Left renal cortex interstitium (tissue), 4 donors: ENCODE results near the gene KCNIP4. TPM values are rescaled to one million over a fixed set of nuclear protein-coding genes. Genes with fewer than 3 reads are reported as not detected.

ENCODE experiments used
- DNase-seq, 4 donors: peaks; one replicate each; pipeline ENCODE4 v3.0.0-alpha.2; 2013; ENCODE audit warnings: low read depth in 4 of 4, low spot score in 2 of 4, missing footprints in 1 of 4
- polyA plus RNA-seq, 4 donors: library from polyadenylated mRNA; unstranded; fragments of 120-200 nt; gene quantifications; one replicate each; pipeline ENCODE4 v1.2.1, GENCODE V29; 2013; ENCODE audit not compliant: insufficient read length in 4 of 4

The KCNIP4 gene
- polyA plus RNA-seq, 4 donors = 12.3 to 15.6 (median 13.9) TPM

DNA sequence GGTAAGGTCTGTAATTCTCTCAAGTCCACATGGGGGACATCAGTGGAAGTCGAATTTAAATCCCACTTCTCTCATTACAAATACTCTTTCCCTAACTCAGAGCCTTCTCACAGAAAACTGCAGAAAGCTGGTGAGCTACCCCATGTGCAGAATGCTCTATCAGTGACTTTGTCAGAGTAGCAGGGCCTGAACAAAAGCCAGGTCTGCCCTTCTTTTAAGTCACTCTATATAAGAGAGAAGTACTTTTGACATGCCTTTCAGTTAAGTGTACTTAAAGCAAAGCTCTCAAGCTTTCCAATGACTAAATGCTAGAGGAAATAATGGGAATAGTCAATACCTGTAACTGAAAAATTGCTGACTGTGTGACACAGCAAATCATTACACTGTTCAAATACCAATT, 323.1 kb downstream of the KCNIP4 start:
- no peak for DNase-seq

DNA sequence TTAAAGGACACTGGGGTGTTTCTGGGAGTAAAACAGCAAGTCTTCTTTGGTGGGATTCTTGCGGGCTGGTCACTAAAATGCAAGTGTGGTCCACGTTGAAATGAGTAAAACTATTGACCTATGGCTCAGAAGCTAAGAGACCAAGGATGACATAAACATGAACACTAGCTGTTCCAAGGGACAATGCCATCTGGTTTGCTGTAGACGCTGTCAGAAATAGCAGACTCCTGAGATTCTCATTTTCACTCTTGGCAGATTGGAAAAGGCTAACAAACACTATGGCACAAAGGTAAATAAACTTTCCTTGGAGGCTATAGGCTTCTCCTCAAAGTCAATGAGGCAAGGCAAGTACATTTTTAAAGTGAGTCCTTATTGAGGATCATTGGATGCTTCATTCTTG, 343.6 kb downstream of the KCNIP4 start:
- no peak for DNase-seq

GRCh38 chr4:21596521-21596920, 352.1 kb downstream of the KCNIP4 start:
- no peak for DNase-seq

DNA sequence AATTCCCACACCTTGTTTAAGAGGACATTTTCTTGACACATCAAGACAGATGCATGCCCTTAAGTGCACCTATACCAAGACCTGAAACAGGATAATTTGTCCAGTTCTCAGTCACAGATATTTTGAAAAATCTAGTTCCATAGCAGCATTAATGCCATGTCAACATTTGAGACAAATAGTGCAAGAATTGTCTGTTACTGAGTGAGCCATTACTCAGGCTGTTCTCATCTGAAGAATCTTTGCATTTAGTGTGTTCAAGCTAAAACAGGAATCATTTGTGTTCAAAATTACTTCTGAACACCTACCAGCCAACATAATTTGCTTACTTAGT, 354.9 kb downstream of the KCNIP4 start:
- no peak for DNase-seq

DNA sequence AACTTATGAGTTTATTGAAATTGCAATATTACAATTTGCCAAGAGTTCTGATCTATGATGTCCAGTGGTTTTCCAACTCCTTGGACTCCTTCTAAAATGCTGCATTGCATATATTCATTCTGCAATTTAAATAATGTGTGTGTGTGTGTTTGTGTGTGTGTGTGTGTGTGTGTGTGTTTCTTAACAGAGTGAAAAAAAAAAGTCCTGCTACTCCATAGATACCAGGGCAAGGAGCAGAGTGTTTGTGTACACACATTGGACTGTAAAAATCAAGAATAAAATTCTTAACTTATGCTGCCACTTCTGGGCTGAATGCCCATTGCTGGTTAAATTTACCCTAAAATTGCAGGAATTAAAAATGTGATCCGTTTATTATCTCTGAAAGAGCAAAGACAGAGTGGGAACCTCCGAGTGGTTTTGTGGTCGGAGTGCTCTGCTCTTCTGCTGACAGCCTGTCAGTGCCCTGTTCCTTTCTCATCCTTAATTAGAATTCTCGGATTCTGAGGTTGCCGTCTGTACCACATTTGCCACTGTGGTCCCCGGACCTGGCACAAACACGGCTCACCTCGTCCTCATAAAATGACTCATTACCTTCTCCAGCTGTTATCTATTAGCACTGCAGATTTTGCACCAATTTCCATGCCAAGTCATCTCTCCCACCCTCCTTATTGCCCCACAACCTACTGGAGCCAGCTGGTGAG, 355.5 kb downstream of the KCNIP4 start:
- DNase-seq = no peak

GRCh38 chr4:21577056-21577455, 371.5 kb downstream of the KCNIP4 start:
- DNase-seq = no peak

GRCh38 chr4:21571100-21571499, 377.5 kb downstream of the KCNIP4 start:
- DNase-seq = no peak

- DNase-seq = no peak
These were observed 378.9 kb downstream of the KCNIP4 start for GRCh38 chr4:21569638-21570037.

GRCh38 chr4:21555083-21555482, 393.5 kb downstream of the KCNIP4 start:
- no peak for DNase-seq

DNA sequence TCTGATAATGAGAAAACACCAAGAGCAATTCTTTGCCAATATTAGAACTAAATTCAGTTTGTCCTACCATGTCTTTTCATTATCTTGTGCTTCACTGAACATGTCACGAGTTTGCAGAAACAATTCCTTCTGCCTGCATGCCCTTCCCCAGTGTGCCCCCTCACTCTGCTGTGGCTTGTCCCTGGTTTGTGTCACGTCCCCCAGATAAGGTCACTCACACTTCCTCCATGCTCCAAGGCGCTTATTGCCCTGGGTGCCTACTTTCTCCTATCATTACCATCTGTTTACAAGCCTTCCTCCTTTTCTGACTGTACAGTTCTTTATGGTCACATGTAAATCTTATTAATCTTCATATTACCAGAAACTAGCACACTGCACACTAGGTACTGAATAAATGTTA, 394.1 kb downstream of the KCNIP4 start:
- no peak for DNase-seq

- no peak for DNase-seq
These were observed 394.5 kb downstream of the KCNIP4 start for GRCh38 chr4:21554066-21554465.

GRCh38 chr4:21552455-21552854, 396.1 kb downstream of the KCNIP4 start:
- no peak for DNase-seq

DNA sequence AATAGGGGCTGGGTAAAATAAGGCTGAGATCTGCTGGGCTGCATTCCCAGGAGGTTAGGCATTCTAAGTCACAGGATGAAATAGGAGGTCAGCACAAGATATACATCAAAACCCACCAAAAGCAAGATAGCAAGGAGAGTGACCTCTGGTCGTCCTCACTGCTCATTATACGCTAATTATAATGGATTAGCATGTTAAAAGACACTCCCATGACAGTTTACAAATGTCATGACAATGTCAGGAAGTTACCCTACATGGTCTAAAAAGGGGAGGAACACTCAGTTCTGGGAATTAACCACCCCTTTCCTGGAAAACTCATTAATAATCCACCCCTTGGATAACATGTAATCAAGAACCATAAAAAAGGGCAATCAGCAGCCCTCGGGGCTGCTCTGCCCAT, 403.6 kb downstream of the KCNIP4 start:
- DNase-seq = no peak

DNA sequence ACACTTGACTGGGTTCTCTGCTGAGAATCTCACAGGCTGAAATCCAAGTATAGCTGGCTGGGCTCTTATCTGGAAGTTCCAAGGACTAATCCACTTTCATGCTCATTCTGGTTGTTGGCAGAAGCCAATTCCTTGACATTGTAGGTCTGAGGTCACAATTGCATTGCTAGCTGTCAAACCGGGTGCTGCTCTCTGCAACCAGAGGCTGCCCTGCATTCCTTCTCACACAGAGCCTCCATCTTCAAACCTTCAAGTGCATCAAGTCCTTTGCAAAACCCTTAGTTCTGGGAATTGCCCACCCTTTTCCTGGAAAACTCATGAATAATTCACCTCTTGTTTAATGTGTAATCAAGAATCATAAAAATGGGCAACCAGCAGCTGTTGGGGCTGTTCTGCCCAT, 404.2 kb downstream of the KCNIP4 start:
- DNase-seq = peak in 2 of 4 donors; percentile 18 to 27

DNA sequence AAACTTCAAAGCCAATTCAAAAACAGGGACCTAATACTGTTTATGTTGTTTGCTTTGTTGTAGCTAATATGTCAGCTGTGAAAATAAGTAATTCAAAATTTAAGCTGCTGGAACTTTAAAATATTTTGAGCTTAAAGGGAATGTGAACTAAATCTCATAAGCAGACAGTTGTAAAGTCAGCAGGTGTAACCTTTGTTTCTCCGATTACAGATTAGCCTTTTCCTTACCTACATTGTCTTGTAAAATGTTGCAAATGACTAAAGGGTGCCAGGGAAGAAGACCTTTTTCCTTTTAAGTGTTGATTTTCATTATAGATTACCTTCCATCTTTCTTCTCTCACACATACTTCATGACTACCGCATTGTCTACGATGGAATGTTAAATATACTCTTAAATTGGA, 405.1 kb downstream of the KCNIP4 start:
- no peak for DNase-seq

GRCh38 chr4:21535898-21536297, 412.7 kb downstream of the KCNIP4 start:
- DNase-seq = no peak

DNA sequence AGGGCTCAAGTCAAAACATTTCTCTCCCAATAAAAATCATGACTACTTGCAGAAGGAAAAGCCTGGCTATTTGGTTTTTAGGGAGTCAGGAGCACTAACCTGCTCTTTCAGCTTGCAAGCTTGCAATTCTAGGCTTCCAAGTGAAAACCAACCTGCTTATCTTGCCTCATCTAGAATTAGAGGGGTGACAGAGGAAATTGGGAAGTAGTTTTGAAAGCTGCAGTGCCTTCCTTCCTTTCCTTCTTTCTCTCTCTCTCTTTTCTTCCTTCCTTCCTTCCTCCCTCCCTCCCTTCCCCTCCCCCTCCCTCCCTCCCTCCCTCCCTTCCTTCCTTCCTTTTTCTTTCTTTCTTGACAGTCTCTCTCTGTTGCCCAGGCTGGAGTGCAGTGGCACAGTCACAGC, 417.5 kb downstream of the KCNIP4 start:
- no peak for DNase-seq

DNA sequence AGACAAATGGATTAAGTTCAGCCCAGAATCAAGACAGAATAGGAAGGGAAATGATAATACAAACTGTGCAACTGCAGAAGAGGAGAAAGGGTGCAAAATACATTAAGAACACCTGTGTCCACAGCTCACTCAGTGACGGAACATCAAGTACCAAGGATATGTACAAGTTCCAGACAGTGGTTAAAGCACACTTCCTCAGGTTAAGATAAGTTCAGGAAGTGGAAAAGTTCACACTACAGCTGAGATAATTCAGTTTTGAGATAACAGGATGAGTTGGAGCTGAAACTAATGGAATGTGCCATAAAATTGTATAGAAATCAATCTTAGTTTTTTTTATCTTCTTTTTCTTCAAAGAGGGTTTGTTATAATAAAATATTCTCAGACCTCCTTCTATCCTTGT, 419.4 kb downstream of the KCNIP4 start:
- DNase-seq = no peak

DNA sequence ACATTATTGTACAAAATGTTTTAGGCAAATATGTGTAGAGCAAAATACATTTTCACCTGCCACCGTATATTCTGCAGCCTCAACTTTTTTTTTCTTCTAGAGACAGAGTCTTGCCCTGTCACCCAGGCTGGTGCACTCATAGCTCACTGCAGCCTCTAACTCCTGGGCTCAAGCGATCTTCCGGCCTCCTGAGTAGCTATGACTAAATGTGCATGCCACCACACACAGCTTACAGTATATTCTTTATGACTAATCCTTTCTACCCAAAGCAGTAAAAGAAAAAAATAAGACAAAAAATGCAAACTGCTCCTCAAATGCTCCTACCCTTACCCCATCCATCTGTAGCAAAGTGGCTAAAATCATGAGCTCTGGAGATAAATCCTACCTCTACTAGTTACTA, 426.3 kb downstream of the KCNIP4 start:
- no peak for DNase-seq

GRCh38 chr4:21517126-21517859, 431.3 kb downstream of the KCNIP4 start:
- DNase-seq = peak in 1 of 4 donors; percentile 4

GRCh38 chr4:21514022-21514694, 434.4 kb downstream of the KCNIP4 start:
- DNase-seq = no peak

DNA sequence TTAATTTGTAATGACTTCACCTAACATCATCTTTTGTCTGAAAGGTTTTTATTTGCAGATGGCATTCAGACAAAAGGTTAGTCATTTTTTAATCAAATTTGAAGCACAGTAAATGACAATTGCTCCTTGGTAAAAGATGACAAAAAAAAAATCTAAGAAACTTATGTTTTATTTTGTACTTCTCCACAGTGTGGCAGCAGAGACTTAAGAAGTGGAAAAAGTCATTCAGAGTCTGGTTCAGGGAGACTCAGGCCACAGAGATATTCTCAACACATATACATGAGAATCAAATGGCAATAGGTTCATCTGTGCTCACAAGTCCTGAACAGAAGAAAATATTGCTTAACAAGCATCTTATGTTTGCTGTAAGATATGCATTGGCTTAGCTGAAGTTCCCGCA, 436.2 kb downstream of the KCNIP4 start:
- DNase-seq = peak in 2 of 4 donors; percentile 19 to 41
